NCI-H128 (cell line): Measurements from ENCODE around the gene NMNAT2.
"Not testable (repeated sequence)": the region's sequence is repeated elsewhere in the genome, so short reads cannot be mapped to it uniquely, and the experiment has no call there.

Source experiments
- DNase-seq: peaks from one replicate; lab custom pipeline; 2025; ENCODE audit not compliant: unreplicated experiment; lab: John Stamatoyannopoulos, UW

Gene NMNAT2

GRCh38 chr1:183418696-183419095, 516 bp upstream of the NMNAT2 start:
- no peak for DNase-seq

DNA sequence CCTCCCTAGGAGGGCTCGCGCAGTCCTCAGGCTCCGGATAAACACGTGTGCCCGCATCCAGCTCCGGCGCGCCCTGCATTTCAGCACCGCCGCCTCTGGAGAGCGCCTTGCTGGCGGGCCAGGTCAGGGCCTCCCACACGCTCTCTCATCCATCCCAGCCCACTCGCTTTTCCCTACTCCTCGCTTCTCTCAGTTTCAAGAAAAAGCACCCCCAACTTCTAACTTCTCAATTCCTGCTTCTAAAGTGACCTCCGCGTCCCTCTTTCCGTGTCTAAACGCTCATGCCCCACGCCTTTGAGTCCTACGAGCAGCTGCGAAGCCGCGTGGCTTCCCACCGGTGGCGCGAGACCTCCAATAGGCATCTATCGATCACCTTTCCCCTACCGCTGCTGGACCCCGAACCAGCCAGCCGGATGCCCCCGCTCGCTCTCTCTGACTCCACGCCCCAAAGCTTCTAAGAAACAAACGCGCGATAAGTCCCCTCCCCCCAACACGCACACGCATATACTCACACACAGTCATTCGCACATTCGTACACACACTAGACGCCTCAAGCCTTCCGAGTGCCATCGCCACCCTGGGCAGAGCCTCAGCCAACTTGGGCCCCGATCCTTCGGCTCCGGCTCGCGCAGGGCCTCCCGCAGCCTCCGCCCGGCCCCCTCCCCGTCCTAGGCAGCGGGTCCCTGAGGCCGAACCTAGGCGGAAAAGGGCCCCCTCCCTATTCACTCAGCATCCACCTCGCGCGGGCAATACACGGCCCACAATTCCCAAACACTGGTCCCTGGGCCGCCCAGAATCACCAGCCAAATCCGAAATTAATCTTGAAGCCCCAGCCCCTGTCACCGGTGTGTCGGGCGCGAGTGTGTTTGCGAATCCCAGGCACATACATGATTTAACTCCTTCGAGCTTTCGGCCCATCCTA, 1.1 kb downstream of the NMNAT2 start:
- peak; percentile 16 for DNase-seq

DNA sequence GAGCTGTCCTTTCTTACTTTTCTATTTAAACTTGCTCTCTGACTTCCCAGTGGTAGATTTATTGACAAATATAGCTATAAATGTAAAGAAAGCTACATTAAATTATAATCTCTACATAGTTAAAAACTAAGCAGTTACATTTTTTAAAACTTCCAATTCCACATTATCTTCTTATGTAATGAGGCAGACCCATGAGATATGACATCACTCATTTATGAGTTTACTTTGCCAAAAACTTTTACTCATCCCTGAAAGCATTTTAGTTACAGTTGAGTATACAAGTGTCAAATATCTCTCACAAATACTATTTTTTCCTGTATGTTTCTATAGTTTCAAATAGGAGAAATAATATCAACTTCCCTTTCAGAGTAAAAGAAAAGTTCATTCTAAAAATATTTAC, 3.8 kb downstream of the NMNAT2 start:
- DNase-seq, result no peak

- no peak for DNase-seq
Measured at GRCh38 chr1:183411091-183411490, 7.1 kb downstream of the NMNAT2 start.

- DNase-seq, result no peak
Measured at GRCh38 chr1:183407961-183408360, 10.2 kb downstream of the NMNAT2 start.

- no peak for DNase-seq
Measured at GRCh38 chr1:183407474-183407873, 10.7 kb downstream of the NMNAT2 start.

- no peak for DNase-seq
Measured at GRCh38 chr1:183404476-183404875, 13.7 kb downstream of the NMNAT2 start.

DNA sequence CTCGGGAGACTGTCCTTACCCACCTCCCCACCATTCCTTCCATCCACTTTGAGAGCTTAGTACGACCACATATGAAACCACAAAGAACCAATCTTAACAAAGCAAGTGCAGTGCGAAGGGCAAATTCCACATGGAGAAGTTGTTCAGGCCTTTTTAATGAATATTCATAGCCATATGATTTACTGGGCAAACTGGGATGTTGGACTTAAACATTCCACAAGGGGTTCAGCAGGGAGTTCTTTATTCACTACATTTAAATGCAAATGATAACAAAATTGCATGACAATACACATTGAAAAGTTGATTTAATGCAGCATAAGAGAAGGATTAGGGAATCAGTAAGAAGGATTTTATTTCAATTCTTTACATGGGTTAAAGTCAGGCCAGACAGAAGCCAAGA, 14.7 kb downstream of the NMNAT2 start:
- no peak for DNase-seq

- not testable (repeated sequence) for DNase-seq
Measured at GRCh38 chr1:183401565-183401964, 16.6 kb downstream of the NMNAT2 start.

DNA sequence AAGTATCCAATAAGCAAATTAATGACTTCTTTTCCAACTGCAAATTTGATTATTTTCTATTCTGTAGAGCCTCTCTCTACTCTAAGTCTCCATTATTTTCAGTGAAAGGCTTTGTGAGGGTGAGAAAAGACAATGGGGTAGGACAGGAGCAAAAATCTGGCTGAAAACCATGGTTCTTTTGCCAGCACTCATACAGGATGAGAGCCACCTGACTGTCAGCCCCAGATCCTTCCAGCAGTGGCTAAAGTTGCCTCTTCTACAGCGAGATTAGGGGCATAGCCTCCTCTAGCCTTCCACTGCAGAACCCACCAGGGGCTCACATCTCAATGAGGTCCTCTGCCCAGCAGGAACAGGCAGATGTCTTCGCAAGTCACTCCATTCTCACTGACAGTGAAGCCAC, 23.7 kb downstream of the NMNAT2 start:
- no peak for DNase-seq

DNA sequence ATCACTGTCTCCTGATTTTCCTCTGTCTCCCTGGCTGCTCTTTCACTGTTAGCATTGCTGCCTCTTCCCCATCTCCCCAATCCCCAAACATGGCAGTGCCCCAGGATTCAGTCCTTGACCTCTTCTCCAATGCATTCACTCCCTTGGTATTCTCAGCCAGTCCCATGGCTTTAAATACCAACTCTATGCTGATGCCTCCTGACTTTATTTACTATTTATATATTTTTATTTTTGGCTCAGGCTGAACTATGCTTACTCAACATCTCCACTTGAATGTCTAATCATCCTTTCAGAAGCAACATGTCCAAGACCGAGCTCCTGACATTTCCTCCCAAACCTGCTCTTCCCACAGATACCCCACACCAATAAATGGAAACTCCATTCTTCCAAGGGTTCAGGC, 26.3 kb downstream of the NMNAT2 start:
- no peak for DNase-seq

DNA sequence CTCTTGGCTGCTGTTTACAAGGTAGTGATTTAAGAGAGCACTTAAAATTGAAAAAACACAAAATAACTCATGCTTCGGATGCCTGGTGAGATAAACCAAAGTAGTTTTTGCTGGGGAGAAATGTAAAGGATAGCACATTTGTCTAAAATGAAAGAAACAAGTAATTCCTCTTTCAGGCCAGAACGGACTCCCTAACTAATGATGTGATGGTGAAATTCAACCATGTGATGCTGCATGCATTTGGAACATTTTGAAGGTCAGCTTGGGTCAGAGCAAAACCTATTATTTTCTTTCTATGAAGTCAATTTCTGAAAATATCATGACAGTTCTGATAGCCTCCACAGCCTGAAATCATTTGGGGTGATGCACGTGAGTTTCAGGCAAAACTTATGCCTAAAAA, 27.6 kb downstream of the NMNAT2 start:
- no peak for DNase-seq

GRCh38 chr1:183388735-183389134, 29.4 kb downstream of the NMNAT2 start:
- DNase-seq, result no peak

DNA sequence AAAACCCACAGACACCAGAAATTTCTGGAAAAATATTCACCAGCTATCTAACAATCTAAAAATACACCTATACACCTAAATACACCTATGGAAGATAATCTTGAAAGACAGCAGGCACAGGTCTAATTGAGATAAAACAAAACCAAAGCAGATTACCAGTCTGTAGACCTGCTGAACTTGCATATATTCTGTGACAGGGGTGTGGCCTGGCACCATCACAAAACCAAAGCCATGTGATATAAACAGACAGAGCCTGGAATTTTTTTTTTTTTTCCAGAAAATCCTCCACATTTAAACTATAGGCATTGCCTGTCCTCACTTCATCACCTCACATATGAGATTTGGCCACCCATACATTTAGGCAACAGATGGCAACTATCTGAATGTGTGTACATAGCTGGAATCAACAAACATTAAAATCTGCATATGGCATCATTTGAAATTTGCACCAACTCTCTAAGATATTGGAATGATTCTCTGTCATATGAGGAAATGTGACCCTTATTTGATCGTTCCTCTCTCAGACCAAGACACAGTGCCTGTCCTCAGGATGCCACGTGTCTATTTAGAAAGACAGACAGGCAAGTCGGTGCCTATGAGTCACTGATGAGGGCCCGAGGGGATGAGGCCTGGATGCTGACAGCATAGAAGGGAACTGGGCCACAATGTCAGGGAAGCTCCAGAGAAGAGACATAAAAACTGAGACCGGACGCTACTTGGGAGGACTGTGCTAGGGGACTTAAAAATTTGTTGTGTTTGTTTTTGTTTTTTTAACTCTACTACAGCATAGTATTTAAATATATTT, 32.6 kb downstream of the NMNAT2 start:
- DNase-seq, result no peak

- DNase-seq, result no peak
Measured at GRCh38 chr1:183379951-183380350, 38.2 kb downstream of the NMNAT2 start.

DNA sequence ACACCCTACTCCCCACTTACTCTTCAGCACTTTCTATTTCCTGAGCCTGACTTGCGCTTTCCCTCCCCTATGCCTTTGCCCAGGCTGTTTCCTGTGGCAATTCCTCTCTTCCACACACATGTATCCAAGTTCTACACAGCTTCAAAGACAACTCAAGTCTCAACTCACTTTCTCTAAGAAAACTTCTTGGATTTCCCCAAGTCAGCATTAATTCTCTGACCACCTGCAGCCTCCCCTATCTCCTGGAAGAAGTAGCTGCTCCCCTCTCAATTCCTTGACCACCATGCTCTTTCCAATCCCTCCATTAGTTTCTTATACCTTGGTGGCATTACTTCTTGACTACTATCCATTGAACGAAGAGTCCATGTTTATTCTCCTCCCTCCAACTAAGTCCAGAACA, 42.8 kb downstream of the NMNAT2 start:
- DNase-seq, result no peak

- no peak for DNase-seq
Measured at GRCh38 chr1:183374825-183375224, 43.4 kb downstream of the NMNAT2 start.

GRCh38 chr1:183372586-183373230, 45.5 kb downstream of the NMNAT2 start:
- DNase-seq, result no peak

DNA sequence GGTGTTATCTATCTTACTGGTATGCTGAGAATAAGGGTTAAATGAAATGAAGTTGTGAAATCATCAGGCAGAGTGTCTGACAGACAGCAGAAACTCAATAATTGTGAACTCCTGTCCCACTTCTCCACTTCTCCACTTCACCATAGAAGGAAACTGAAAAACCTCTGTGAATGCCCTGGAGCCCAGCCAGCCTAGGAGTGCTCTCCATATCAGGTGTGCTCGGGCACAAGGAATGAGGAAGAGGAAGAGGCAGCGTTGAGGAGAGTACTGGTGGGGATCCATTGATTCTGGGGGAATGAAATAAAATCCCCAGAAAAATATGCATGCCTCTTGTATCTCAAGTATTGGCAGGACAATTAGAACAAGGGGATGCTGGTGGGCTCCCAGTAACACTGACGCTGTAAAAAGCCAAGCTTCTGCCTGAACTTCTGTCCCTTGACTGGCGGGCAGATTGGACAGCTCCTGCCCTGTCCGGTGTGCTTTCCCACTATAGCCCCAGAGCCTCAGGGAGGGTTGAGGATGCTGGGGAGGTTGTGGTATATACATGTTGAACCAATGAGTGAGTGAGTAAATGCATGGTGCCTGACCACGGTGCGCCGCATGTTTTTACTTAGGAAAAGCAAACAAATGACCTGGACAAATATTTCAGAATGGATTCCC, 47.7 kb downstream of the NMNAT2 start:
- DNase-seq, result no peak

DNA sequence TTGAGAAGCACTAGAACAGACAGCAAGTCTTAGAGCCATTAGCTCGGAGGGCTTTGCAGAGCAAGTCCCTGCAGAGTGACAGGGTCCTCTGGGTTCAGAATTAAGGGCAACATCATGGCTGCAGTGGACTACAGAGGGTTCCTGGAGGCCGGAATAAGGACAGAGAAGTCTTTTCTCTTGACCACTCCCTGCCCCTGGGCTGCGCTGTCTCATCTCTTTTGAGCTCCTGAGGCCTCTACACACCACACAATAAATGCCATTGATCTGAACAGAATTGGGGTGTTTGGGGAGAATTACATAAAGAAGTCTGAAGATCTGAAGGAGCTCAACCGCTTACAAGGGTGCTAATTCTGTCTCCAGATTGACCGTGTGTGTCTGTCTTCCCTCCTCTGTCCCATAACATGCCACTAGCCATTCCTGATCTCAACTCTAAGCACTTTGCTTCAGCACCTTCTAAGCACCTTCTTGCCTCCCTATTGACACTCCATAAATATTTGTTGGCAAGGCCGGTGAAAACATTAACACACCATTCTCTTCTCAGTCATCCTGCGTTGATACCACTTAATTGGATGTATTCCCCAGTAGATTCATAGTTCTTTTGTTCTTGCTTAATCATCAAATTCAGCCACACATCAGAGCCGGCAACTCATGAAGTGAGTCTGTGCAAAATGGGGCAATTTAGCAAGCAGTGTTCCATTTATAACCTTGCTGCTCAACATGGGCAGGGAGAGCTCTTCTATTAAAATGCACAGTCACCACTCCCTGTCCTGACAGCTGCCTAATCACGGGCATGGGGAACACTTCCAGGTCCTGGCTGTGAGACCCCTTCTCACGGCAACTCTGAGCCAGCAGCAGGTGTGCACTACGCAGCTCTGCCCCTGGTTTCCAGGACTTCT, 49.7 kb downstream of the NMNAT2 start:
- no peak for DNase-seq
